Iris pigment epithelial cell (primary cell): ENCODE results near the gene MUC2.

ENCODE experiments used
- DNase-seq: peaks from one replicate; pipeline ENCODE4 v3.0.0-alpha.2; 2011; ENCODE audit warnings: low read depth

The MUC2 gene

DNA sequence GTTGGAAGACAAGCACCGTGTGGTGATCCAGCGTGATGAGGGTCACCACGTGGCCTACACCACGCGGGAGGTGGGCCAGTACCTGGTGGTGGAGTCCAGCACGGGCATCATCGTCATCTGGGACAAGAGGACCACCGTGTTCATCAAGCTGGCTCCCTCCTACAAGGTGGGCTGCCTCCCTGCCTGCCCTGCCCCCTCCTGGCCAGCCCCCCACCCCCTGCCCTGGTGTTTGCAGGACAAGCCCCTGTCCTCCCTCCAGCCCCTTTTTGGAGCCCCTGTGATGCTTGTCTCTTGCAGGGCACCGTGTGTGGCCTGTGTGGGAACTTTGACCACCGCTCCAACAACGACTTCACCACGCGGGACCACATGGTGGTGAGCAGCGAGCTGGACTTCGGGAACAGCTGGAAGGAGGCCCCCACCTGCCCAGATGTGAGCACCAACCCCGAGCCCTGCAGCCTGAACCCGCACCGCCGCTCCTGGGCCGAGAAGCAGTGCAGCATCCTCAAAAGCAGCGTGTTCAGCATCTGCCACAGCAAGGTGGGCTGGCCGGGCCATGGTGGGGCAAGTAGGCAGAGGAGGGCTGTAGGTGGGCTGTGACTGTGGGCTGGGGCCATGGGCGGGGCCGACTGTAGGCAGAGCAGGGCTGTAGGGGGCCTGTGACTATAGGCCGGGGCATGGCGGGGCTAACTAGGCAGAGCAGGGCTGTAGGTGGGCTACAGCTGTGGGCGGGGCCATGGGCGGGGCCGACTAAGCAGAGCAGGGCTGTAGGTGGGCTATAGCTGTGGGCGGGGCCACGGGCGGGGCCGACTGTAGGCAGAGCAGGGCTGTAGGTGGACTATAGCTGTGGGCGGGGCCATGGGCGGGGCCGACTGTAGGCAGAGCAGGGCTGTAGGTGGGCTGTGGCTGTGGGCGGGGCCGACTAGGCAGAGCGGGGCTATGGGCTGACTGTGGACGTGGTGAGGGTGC is 13.6 kb downstream of the MUC2 start:
- no peak for DNase-seq

DNA sequence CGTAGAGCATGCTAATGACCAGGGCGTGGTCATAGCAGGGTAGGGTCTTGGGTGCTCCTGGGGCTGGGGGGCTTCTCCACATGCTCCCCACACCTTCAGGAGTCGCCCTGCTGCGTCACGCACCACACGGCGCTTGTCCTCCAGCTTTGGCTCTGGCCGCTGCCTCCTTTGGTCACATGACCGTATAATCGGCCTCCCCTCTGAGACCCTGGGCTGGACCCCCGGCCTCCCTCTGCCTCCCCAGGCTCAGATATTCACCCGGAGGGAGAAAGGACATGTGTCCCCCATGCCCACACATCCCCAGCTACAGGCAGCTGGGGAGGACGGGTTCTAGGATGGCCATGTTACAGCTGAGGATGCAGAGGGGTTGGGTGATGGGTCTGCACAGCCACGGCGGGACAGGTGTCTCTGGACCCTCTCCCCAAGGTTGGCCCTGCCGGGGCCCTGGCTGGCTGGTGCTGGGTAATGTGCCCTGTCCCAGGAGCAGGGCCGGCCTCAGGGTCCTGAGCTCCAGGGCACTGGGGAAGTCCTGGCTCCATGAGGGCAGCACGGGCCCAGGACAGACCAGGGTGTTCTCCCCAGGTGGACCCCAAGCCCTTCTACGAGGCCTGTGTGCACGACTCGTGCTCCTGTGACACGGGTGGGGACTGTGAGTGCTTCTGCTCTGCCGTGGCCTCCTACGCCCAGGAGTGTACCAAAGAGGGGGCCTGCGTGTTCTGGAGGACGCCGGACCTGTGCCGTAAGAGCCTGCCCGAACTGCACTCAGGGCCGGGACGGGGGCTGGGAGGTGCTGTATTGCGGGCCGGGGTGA is 14.5 kb downstream of the MUC2 start:
- no peak for DNase-seq

DNA sequence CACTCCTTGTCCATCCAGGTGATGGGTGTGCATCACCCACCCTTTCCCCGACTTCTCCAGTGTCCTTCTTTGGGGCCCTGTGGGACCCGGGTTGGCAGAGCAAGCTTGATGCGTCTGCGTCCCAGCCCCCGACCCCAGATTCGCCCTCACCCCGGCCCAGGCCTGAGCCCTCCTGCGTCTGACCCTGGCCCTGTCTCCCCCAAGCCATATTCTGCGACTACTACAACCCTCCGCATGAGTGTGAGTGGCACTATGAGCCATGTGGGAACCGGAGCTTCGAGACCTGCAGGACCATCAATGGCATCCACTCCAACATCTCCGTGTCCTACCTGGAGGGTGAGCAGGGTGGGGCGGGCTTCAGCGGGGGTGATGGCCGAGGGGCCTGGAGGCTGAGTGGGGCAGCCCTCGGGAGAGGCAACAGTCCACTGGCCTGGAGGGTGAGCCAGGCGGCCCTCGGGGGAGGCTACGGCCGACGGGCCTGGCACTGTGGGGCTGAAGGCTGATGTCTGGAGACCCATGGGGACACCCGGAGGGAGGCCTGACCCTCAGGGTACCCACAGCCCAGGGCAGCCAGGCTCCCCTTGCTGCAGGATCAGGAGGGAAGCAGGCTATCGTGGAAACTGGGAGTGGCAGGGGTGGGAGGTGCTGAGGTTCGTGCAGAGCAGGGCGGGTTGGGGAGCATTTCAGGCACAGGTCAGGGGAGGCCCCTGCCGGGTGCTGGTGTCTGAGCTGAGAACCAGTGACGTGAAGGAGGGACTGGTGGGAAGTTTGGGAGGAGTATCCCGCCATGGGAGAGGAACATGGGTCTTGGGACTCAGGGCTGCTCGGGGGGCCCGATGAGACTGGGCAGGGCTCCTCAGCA is 15.3 kb downstream of the MUC2 start:
- no peak for DNase-seq

DNA sequence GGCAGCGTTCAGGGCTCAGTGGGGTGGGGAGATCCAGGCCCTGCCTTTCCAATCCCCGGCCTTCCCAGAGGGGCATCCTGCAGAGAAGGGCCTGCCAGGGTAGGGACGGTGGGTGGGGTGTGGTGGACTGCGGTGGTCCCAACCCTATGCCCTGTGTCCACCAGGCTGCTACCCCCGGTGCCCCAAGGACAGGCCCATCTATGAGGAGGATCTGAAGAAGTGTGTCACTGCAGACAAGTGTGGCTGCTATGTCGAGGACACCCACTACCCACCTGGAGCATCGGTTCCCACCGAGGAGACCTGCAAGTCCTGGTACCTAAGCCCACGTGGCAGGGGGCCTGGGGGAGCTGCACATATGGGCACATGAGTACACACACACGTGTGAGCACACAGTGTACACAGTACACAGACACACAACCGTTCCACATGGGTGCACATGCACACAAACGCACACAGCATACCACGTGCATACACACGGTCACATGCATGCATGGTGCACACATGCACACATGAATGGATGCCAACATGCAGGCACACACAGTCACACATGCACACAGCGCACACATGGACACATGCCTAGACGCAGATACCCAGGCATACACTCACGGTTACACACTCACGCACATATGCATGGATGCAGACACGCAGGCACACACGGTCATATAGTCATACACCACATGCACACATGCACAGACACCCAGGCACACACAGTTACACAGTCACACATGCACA is 16.1 kb downstream of the MUC2 start:
- DNase-seq, result no peak

DNA sequence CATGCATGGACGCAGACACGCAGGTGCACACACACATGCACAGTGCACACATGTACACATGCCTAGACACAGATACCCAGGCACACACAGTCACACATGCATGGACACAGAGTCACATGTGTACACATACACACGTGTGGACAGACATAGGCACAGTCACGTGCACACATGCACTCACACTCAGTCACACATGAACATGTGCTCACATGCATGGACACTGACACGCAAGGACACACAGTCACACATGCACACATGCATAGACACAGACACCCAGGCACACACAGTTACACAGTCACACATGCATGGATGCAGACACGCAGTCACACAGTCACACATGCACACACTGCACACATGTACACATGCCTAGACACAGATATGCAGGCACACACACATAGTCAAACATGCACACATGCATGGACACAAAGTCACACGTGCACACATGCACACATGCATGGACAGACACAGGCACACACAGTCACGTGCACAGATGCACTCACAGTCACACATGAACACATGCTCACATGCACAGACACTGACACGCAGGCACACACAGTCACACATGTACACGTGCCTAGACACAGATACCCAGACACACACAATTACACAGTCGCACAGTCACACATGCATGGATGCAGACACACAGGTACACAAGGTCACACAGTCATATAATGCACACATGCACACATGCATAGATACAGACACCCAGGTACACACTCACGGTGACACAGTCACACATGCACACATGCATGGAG is 16.8 kb downstream of the MUC2 start:
- no peak for DNase-seq

DNA sequence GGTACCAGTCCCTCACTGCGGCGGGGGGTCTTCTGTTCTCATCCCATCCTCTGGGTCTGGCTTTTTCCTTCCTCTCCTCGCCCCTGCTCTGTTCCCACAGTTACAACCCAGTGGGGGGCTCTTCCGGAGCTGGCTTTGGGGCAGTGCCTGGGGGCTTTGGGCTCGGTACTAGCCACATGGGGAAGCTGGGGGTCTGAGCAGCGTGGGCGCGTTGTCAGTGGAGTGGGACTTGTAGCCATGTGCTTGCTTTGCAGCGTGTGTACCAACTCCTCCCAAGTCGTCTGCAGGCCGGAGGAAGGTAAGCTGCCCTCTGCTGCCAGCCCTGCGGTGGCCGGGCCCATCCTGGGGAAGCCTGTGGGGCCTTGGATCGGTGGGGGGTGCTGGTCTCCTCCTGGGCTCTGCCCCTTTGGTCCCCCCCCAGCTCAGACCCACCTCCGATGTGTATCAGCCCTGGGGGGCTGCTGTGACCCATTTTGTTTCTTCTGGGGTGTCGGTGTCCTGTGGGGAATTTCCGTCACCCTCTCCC is 17.5 kb downstream of the MUC2 start:
- no peak for DNase-seq

DNA sequence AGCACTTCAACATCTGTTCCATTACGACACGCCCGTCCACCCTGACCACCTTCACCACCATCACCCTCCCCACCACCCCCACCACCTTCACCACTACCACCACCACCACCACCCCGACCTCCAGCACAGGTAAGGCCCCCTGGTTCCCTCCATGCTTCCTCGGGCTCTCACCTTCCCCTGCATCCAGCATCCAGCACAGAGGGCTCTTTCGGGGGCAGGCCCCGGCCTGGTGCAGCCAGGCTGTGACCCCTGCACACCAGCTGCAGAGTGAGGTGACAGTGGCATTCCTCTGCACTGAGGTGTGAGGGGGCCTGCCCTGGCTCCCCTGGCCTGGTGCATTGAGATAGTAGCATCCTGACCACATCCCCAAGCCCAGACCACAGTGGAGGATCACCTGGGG is 18.2 kb downstream of the MUC2 start:
- DNase-seq, result no peak

DNA sequence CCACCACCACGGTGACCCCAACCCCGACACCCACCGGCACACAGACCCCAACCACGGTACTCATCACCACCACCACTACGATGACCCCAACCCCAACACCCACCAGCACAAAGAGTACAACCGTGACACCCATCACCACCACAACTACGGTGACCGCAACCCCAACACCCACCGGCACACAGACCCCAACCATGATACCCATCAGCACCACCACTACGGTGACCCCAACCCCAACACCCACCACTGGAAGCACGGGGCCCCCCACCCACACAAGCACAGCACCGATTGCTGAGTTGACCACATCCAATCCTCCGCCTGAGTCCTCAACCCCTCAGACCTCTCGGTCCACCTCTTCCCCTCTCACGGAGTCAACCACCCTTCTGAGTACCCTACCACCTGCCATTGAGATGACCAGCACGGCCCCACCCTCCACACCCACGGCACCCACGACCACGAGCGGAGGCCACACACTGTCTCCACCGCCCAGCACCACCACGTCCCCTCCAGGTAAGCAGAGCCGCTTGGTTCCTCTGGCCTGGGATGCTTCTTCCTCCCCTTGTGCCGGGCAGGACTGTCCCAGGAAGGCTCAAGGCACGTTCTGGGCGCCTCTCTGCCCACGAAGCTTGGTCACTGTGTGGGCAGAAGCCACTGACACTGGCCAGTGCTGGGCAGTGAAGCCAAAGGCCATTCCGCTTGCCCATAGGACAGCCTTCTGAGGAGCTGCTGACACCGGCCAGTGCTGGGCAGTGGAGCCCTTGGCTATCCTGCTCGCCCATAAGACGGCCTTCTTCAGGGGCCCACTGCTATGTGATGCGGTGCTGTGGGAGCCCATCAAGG is 25.1 kb downstream of the MUC2 start:
- DNase-seq, result no peak

DNA sequence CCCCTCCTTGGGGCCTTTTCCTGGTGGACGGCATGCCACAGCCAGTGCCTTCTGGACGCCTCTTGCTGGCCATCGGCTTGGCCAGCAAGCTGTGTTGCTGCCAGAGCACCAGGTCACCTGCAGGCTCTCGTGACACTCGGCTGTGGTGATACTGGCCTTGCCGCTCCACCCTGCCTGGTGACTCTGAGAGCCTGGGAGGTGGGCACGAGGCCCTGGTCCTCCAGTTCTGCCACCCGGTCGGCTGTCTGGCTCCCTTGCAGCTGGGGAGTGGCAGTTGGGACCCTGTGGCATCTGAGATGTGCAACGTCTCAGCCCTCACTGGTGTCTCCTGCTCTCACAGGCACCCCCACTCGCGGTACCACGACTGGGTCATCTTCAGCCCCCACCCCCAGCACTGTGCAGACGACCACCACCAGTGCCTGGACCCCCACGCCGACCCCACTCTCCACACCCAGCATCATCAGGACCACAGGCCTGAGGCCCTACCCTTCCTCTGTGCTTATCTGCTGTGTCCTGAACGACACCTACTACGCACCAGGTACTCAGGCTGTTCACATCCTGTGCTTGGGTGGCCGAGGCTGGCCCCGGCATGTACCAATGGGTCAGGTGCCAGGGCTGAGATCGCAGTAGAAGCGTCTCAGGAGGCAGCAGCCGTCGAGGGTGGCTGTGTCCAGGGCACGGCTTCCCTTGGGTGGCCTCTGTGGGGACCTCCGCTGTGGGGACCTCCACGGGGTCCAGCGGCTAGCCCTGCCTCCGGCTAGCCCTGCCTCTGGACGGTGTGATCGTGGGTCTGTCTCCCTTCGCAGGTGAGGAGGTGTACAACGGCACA is 26.0 kb downstream of the MUC2 start:
- DNase-seq, result no peak

DNA sequence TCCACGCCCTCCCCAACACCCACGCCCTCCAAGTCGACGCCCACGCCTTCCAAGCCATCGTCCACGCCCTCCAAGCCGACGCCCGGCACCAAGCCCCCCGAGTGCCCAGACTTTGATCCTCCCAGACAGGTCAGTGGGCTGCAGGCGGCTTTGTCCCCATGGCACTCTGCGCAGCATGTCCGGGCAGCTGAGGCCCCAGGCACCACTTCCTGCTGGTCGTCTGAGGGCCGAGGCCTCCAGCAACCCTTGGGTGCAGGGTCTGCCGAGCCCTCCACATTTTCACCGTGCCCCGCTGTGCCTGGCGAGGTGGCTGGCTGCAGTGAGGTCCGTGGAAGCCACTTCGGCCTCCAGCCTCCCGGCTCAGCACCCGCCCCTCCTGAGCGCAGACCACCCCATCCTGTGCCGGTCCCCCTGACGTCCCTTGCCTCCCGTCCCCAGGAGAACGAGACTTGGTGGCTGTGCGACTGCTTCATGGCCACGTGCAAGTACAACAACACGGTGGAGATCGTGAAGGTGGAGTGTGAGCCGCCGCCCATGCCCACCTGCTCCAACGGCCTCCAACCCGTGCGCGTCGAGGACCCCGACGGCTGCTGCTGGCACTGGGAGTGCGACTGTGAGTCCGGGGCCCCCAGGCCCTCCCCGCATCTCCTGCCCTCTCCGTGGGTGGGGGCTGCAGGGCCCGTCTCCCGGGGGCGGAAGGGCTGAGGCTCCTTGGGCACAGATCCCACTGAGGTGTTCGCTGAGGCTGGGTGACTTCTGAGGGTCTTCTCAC is 26.8 kb downstream of the MUC2 start:
- DNase-seq, result no peak

DNA sequence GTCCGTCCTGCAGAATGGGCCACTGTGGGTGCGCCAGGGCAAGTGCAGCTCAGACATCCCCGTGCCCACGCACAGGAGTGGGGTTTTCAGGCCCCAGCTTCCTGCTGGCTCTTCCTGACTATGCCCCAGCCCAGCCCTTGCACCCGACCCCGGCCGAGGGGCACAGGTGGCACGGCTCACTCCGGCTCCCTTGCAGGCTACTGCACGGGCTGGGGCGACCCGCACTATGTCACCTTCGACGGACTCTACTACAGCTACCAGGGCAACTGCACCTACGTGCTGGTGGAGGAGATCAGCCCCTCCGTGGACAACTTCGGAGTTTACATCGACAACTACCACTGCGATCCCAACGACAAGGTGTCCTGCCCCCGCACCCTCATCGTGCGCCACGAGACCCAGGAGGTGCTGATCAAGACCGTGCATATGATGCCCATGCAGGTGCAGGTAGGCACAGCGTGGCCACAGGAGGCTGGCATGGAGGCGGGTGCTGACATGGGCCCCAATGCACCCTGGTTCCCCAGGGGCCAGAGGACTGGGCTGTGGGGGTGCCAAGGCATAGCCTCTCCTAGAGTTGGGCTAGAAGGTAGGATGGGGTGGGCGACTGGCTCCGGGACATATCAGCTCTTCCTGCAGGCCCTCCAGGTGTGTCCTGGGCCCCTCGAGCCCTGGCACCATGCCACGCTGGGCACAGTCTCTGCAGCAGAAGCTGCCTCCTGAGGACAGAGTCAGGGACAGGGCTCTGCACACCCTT is 27.7 kb downstream of the MUC2 start:
- DNase-seq, result no peak

DNA sequence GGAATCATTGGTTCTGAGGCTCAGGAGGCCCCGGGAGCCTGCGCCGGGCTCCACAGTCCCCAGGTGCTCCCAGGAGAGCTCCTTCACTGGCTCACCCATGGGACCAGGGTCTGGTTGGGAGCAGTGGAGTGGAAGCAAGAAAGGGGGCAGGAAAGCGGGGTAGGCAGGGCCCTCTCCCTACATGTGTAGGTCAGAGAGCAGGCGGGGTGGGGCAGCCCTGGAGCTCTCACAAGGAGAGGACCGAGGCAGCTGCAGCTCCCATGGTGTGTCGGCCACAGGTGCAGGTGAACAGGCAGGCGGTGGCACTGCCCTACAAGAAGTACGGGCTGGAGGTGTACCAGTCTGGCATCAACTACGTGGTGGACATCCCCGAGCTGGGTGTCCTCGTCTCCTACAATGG is 28.3 kb downstream of the MUC2 start:
- no peak for DNase-seq

DNA sequence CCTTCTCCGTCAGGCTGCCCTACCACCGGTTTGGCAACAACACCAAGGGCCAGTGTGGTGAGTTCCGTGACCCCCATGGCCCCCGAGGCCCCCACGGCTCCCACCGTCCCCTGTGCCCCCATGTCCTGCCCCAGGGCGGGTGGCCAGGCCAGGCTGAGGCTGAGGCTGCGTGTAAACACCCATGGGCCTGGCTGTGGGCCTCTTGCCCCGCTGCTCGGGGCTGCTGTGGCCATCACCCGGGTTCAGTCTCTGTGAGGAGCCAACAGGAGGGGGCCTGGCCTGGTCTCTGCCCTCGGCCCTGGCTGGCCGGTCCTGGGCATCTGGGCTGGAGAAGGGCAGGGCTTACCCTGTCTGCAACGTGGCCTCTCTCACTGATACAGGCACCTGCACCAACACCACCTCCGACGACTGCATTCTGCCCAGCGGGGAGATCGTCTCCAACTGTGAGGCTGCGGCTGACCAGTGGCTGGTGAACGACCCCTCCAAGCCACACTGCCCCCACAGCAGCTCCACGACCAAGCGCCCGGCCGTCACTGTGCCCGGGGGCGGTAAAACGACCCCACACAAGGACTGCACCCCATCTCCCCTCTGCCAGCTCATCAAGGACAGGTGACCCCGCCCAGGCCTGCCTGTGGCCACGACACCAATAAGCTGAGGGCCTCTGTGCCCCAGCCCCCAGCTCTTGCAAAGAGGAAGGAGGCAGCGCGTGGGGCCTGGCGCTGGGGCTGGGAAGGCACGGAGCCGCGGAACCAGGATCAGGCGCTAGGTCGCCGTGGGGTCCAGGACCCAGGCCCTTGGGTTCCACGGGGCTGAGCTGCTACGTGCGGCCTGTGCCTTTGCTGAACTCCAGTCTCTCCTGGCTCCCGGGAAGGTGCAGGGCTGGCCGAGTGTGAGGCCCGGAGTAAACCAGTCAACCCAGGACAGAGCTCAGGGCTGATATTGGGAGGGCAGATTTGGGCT is 29.0 kb downstream of the MUC2 start:
- DNase-seq, result no peak

DNA sequence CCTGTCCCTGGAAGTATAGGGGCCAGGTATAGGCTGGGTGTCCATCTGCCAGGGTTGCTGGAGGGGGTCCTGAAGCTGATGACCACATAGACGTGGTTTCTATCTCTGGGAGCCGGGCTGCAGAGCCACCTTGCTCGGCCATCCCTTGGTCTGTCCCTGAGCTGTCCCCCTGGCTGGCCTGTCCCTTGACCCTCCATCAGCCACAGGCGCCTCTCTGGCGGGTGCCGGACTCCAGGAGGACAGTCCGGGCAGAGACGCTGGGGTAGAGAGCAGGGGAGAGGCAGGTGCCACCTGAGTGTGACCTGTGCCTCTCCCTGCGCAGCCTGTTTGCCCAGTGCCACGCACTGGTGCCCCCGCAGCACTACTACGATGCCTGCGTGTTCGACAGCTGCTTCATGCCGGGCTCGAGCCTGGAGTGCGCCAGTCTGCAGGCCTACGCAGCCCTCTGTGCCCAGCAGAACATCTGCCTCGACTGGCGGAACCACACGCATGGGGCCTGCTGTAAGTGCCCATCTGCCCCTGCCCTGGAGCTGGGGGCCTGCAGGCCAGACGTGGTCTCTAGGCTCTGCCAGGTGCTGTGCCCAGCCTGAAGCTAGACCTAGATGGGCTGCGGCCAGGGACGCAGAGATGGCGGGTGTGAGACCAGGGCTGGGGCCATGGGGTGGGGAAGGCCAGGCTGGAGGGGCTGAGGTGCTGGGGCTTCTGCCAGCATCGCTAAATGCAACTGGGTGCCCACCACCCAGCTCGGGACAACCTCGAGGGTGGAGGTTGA is 29.9 kb downstream of the MUC2 start:
- DNase-seq, result no peak

DNA sequence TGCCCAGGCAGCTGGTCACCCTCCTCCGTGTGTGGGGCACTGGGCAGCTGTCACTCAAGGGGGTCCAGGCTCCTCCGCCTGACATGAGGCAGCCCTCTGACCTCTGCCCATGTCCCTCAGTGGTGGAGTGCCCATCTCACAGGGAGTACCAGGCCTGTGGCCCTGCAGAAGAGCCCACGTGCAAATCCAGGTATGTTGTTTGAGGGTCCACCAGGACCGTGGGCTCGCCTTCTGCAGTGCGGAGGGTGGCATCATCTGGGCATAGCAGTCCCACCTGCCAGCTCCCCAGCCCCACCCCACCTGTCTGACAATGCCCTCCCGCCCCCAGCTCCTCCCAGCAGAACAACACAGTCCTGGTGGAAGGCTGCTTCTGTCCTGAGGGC is 30.5 kb downstream of the MUC2 start:
- no peak for DNase-seq
